T-helper 1 cell treated with Interleukin-12 subunit alpha and Interleukin-12 subunit beta and Interleukin-4 antibody, amounts not matched to agents 30 ng/mL and 1 ng/mL, for 36 hours (primary cell): Measurements from ENCODE around the gene PKIG. TPM values are rescaled to one million over a fixed set of nuclear protein-coding genes. Genes with fewer than 3 reads are reported as not detected.
"Not testable (repeated sequence)": the region's sequence is repeated elsewhere in the genome, so short reads cannot be mapped to it uniquely, and the experiment has no call there.

Experiments used
- intact Hi-C: fragments of 100-400 bp; cut with micrococcal nuclease; formaldehyde crosslinking; loops from one replicate; pipeline ENCODE4 v1.15.1; 2024
- total RNA-seq: library from RNA; stranded (reverse); gene quantifications from 2 replicates; pipeline ENCODE4 v1.2.3, GENCODE V29; 2022

PKIG gene
- total RNA-seq, 1 donor from 2014 or later = 4.4 TPM

DNA sequence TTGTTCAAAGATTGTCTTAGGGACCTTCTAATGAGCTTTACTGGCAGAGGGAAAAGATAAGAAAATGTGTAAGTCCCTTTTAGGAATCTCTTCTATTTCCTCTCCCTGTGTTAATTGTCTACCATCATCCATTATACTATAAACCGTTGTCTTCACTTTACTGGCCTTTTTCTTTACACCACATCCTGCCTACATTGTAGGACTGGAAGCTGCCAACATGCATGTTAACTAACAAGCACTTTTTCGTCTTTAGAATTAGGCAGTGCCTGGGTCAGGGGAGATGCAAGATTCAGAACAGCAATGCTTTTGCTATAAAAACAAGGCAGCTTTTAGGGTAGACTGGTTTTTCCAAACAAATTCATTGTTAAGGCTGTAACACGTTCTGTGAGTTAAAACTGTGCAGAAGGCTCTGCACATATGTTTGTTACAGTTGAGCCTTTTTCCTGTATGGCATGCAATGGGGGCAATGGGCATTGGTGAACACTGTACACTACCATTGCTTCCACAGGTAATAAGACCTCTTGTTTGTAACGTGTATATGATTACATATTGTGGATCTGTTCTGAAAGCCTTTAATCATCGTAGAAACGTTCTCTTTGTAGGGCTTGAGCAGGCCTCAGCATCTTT lies 10.9 kb upstream of the PKIG start:
- intact Hi-C loops = loop anchor here (5.0 kb wide), 1 partner anchor 39 kb away; no protein-coding TSS in a partner anchor

DNA sequence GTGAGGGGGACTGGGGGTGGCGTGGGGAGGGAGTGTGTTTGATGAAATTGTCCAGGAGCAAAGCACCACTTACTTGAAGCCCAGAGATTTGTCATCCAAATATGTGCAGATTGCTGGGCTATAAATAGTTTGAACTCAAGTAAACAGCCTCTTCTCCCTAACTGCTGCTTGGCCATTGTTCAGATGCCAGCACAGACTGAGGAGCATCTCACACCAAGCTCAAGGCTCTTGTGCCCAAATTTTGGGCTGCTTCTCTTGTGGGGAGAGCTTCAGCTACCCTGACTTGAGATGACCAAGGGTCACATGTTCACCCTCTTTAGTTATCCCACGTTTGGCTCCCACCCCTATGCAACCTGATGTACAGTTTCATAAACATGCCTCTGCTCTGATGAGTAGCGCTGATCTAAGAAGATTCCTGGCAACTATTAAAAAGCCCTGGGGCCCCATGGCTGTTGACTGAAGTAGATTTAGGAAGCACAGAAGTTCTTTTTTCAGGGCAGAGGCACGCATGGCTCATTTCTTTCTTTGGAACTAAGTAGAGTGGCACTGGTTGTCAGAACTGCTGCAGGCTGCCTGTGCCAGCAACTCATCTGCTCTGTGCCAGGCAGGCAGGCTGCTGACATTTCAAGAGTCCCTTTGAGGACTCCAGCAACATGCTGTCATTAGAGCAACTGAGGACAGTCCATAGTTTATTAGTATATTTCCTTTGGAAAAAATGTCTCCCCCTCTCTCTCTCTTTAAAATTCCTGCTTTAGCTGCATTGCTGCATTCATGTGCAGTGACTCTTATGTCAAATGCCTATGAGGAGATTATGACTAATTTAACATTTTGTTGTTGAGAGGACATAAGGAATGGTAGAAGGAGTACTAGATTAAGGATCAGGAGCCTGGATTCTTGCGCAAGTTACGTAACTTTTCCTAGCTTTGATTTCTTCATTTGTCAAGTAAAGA lies 9.6 kb upstream of the PKIG start:
- intact Hi-C loops = loop anchor here (5.0 kb wide), 1 partner anchor 41 kb away; no protein-coding TSS in a partner anchor

DNA sequence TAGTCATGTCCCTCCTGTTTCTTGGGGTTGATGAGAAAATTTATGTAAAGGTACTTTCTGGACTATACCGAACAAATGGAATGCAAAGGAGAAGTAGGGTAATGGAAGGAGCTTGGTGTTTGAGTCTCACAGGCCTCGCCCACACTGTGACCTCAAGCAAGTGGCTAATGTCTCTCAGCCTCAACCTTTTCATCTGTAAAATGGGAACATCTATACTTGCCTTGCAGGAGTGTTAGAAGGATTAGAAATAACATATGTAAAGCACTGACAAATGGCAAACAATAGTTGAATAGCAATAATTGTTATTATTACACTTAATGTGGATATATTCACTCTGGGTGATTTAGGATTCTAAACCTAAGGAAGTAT lies 8.9 kb upstream of the PKIG start:
- intact Hi-C loops = loop anchor here (5.0 kb wide), 1 partner anchor 41 kb away; no protein-coding TSS in a partner anchor

DNA sequence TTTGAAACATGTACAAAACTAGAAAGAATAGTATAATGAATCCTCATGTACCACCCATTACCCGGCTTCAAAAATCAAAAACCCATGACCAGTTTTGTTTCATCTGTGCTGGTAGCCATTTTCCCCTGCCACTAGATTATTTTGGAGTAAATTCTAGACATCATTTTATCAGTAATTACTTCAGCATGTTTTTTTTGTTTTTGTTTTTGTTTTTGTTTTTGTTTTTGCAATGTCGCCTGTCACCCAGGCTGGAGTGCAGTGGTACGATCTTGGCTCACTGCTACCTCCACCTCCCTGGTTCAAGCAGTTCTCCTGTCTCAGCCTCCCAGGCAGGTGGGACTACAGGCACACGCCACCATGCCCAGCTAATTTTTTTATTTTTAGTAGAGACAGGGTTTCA lies 8.0 kb upstream of the PKIG start:
- intact Hi-C loops = loop anchor here (5.0 kb wide), 1 partner anchor 42 kb away; no protein-coding TSS in a partner anchor

DNA sequence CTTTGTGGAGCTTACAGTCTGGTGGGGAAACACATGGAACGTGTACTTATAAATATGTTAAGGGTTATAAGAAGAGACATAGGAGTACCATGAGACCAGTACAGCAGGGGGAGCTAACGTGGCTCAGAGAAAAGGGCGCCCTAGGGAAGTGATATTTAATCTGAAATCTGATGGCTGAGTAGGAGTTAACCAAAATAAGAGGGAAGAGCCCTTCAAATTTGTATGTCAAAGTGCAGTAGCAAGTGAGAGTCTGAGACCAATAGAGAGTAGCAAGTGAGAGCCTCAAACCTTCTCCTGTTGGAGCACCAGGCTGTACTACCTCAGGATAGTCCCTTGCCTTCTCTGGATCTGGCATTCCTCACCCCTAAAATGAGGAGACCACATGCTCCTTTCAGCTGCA lies 6.1 kb upstream of the PKIG start:
- intact Hi-C loops = loop anchor here (2.0 kb wide), 1 partner anchor 35 kb away; no protein-coding TSS in a partner anchor

DNA sequence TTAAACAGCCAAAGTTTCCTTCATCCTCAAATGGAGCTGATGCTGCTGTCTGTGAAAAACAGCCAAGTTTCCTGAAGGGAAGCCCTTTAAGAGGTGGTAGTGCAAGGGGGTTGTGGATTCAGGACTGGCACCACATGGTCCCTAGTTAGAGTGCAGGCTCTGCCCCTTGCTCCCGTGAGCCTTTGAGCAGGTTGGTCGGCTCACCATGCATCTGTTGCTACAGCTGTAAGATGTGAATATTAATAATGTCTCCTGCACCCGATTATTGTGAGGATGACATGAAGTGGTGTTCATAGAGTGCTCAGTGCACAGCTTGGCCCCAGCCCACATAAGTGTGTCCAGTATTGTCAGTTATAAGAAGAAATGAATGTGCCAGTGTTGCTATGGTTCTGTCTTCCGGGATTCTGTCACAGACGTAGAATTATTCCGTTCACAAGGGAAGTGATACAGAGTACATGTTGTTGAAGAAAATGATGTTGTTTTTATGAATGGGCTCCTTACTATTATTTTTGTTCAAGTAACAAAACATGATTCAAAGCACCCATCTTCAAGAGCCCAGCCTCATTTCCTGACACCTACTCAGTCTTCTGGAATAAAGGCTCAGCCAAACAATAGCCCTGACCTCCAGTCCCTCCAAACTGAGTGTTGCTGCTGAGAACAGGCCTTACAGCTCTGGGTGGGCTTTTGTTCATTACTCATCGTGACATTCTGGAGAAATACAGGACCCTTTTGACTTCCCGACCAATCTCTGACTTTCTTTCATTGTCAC lies 2.9 kb upstream of the PKIG start:
- intact Hi-C loops = no loop called here

DNA sequence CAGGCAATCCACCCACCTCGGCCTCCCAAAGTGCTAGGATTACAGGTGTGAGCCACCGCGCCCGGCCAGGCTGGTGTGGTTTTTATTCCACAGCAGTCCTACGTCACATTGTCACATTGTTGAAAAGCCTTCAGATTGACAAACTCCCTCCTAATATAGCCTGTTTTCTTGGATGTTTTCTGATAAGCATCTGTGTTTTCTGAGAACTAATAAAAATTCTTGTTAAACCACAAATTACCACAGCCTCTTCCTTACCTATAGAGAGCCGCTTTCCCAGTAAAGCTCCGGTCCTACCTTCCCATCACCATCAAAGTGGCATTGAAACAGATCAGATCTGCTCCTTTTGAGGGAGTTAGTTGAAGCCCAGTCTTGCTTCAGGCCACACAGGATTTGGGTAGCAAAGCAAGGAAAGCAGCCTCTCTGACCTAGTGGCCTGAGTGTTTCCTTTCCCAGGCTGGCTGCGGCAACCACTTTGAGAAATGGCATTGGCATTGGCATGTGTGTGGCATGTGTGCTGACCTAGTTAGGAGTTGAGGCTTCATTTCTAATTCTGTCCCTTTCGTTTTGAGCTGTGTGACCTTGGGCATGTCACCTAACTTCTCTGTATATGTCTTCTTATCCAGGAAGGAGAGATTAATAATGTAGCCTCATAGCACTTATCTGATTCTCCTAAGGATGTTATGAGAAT lies 1.7 kb upstream of the PKIG start:
- intact Hi-C loops = no loop called here

DNA sequence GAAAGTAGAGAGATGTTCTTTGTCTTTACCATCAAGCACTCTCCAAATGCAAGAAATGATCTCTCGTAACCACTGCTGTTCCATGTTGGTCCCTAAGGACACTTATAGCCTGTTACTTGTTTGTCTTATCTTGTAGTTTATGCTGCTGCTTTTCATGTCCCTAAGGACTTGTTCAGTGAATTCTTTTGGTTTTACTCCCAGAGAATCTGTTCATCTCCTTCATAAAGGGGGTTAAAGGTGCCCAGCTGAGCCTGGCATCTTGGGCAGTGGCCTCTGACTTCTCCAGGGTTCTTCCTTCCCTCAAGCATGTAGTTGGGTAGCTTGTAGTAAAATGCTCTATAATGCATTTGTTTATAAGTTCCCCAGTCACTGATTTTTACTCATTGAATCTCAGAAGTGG lies 864 bp upstream of the PKIG start:
- intact Hi-C loops = no loop called here

DNA sequence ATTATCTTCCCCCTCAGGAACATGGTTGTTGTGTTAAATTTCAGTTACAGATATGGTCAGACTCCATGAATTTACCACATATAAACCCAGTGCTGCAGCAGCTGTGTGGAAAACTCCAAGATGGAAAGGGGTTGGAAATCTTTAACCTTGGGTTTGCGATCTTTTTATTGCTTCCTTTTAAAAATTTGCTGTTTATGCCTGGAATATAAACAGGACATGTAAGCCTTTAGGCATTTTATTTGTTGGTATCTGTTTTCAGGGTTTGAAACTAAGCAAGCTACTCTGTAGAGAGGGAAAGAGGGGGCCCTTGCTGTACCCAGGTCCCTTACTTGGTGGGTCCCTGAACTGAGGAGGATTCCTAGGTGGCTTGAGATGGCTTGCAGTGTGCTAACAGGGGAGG lies 778 bp downstream of the PKIG start:
- intact Hi-C loops = no loop called here

DNA sequence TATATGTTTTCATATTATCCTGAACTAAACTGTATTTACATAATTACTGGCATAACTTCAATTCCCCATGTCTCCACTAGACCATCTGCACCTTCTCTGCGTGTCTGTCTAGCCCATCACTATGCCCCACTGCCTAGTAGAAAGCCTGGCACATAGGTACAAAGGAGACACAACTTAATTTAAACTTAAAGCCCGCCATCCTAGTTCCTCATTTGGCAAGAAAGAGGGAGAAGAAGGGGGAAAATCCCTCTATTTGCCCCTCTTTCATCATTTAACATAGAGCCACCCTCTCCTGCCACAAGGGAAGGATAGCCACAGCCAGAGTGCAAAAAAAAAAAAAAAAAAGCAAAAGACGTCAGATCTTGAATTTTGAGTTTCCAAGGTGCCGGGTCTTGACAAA lies 1.8 kb downstream of the PKIG start:
- intact Hi-C loops = no loop called here

DNA sequence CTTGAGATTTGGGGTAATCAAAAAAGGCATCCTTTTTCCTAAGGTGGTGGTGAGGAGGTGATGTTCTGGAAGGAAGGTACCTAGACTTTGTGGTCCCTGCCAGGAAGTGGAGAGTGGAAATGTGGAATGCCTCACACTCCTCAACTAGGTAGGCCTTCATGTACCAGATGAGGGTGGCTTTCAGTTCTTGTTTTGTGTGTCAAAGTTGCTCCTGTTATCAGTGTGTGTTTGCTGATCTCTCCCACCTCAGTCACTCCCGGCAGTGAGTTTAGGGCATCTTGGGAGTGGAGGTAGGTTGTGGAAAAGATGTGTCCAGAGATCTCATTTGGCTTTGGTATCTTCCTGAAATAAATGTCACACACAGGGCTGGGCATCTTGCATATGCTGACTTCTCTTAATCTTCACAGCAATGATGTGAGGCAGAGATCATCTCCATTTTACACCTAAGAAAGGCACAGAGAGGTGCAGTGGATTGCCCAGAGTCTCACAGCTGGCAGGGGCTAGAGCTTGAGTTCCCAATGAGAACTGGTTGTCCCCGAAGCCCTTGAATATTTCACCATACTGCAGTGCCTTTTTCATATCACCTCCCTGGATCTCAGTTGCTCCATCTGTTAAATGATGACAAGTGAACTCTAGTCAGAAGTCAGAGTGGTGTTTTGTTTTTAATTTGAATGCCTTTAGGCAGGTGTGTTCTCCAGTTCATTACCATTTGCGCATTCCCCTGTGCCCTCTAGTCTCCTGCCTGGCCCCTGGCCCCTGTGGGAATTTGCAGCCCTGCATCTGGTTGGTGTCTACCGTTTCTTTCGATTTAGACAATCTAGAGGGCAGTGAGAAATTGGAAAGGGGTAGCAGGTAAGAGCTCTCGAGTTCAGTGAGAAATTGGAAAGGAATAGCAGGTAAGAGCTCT lies 2.9 kb downstream of the PKIG start:
- intact Hi-C loops = no loop called here

DNA sequence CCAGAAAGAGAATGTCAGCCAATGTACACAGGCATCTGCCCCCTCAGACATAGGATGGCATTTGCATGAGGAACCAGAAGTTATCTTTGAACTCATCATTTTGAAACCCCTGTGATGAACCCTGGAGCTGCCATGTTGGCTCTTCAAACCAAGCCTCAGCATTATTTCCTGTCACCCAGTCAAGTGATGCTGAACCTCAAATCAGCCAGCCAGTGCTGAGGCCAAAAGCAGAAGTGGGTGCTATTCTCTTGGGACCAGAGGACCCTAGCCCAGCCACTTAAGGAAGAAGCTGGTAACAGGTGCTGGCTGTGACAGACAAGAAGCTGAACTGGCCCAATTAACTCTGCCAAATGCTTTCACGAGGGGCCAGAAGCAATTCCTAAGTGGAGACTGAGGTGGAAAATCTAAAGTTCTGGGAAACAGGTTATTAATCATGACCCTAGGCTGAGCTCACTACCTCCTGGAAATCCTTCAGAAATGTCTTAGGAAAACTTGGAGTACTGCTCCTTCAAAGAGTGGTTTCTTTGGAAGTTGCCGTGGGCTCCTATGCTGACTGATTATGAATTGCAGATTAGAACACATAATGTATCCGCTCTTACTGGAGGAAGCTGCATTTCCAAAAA lies 4.0 kb downstream of the PKIG start:
- intact Hi-C loops = no loop called here

DNA sequence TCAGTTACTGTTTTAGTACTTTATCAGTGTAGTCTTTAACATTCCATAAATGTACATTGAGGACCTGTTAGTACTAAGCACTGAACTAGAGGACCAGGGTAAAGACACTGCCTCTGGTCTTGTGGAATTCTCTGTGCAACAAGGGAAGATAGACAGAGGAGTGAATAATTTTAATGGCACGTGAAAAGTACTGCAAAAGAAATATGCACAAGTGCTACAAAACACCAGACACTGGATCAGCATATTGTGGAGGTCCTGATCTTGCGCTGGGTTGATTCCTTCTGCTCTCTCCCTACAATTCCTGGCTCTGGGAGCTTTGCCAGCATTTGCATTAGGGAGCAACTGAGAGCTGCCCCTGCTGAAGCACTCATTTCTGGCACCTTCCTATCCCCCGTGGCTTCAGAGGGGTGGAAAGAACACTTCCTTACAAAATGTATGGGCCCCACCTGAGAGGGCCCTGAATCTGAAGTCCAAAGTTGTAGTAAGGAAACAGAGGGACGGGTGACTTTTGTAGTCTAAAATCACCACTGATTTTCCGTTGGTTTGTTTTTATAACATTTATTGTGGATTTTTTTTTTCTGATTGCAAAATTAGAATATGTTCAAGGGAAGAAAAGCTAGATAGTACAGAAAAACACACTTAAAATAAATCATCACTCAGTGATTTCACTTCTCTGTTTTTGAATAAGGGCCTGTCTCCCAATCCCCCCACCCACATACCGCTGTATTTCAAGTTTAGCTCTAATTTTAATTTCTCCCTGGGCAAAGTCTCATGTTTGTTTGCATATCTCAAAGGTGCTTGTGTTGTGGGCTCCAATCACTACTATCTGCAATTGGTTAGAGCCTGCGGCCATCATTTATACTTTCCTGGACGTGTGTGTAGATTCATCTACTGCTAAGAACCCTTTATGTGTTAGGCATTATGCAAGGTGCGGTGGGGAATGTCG lies 4.9 kb downstream of the PKIG start:
- intact Hi-C loops = no loop called here

DNA sequence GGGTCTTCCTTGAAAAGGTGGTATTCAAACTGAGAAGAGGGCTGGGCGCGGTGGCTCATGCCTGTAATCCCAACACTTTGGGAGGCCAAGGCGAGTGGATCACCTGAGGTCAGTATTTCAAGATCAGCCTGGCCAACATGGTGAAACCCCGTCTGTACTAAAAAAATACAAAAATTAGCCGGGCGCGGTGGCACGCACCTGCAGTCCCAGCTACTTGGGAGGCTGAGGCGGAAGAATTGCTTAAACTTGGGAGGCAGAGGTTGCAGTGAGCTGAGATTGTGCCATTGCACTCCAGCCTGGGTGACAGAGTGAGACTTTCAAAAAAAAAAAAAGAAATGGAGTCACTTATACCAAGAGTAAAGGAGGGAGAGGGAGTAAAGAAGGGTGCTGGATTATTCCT lies 5.9 kb downstream of the PKIG start:
- intact Hi-C loops = not testable (repeated sequence)

DNA sequence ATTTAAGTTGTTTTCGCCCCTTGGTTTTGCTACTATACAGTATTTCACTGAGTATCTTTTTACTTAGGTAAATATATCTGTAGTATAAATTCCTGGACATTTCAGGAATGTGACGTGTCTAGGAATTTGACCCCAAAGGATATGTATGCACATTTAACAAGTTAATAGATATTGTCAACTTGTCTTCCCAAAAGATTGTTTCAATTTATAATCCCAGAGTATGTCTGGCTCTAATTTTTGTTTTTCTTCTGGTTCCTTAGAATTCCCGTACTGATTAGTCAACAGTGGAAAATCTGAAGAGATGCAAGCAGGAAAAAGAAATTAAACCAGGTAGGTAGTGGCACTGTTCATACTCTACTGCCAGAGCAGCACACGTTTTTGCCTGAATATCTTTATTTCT lies 7.2 kb downstream of the PKIG start:
- intact Hi-C loops = no loop called here

DNA sequence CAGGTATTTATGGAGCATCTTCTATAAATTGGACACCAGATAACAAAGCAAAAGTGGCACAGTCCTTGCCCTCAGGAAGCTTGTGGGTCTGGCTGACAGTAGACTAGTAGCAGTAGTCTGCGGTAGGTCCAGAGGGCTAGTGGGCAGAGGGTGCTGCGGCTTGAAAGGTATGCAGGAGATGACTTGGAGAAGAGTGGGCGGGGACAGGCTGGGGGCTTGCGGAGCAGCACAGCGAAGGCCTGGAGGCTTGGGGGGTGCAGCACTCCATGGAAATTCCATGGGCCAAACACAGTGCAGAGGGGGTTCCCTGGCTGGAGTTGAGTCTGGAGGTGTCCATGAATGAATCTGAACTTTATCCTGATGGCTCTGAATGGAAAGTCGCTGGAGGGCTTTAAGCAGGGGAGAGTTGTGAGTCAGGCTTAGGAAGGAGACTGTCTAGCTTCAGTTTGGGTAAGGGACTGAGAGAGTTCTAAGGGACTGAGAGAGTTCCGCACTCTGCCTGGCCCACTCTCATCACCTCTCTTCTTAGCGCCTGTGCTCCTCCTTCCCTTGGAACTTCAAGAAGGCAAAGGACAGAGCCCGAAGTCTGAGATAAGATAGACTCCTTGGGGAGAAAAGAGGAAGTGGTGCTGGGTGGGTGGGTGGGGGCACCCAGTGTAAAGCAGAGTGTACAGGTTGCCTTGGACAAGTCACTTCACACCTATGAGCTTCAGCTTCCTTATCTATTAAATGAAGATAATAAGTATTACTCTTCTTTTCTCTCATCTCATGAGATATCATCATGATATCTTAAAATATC lies 8.8 kb downstream of the PKIG start:
- intact Hi-C loops = no loop called here

DNA sequence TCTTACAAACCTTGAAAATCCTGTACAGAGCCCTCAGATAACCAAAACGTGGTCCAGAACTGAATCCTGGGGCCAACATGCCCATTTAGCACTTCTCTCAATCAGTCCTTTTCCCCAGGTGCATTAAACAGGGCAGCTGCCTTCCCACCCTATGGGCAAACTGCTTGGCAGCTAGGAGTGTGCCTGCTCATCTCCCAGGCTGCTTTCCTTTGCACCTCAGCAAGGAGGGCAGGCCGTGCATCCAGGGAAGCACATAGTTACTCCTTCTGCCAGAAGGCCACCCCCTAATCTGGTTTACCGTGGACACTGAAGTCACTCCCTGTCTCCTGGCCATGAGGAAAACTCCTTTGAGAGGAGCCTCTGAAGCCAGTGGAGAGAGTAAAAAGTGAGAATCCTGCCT lies 10.0 kb downstream of the PKIG start:
- intact Hi-C loops = no loop called here

DNA sequence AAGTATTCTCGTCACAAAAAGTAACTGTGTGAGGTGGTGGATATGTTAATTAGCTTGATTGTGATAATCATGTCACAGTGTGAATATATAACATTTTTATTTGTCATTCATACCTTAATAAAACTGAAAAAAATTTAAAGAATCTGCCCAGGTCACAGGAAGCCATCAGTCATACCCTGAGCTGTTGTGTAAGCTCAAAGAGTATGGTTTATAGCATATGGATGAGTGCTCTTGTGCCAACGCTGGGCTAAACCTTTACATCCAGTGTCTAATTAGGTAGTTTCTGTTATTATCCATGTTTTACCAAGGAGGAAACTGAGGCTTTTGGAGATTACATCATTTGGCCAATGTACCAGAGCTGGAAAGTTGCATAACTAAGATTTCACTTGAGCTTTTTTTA lies 11.4 kb downstream of the PKIG start:
- intact Hi-C loops = no loop called here
